GM19099 (cell line): ENCODE results near the gene PIK3R4.

Experiments used
- POLR2A ChIP-seq: IDR thresholded peaks from 3 replicates; pipeline ENCODE4 v1.6.1; 2011; ENCODE audit warnings: low read depth; ENCODE audit not compliant: insufficient read length; ENCODE audit errors: extremely low read depth

Gene PIK3R4

DNA sequence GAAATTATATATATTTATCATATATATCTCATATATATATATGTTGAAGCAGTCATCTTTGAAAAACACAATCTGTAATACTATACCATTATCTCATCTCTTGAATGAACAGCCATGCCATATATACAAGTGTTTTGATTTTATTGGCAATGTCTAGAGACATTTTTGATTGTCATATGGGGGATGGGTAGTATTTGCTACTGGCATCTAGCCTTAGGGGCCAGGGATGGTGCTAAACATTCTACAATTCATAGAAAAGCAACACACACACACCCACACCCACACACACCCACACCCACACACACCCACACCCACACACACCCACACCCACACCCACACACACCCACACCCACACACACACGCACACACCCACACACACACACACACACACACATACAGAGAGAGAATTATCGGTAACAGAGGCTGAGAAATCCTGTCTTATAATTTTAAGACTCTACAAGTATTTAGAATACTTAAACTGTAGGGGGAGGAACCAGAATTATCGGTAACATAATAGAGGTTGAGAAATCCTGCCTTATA lies 11.1 kb upstream of the PIK3R4 start:
- no peak for TF ChIP-seq POLR2A

DNA sequence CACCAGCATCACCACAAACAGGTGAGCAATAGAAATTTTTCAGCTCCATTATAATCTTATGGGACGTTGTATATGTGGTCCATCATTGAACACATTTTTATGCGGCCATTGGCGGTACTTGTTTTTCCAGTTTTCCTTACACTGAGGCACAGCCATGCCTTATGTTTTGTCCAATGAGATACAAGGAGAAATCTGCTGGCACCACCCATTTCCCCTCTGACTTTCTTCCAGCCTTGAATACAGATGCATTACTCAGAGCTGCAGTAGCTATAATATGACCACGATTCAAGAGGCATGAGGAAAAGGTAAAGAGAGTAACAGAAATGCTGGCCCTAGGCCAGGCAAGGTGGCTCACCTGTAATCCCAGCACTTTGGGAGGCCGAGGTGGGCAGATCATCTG lies 9.0 kb upstream of the PIK3R4 start:
- no peak for TF ChIP-seq POLR2A

DNA sequence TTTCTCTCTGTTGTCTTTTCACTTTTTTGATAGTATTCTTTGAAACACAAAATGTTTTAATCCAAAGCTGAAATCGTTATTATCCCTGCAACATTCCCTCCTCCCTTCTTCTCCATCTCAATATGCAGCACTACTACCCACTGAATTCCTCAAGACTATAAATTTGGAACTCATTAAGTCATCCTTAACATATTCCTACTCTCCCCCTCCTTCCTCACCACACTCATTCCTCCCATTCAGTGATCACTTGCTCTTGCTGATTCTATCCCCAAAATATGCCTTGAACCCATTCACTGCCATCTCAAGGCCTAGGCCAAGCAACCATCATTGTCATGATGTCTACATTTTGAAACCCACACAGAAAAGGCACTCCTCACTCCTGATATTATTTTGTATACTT lies 2.4 kb upstream of the PIK3R4 start:
- TF ChIP-seq POLR2A: no peak

DNA sequence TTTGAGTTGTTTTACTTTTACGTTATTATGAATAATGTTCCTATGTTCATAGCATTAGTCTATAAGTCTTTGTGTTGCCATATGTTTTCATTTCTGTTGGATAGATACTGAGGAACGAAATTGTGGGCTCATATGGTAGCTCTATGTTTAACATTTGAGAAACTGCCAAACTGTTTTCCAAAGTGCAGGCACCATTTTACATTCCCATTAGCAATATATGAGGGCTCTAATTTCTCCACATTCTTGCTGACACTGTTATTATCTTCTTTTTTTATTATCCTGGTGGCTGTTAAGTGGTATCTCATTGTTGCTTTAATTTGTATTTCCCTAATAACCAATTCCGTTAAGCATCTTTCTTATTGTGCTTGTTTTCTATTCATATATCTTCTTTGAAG lies 1.8 kb upstream of the PIK3R4 start:
- no peak for TF ChIP-seq POLR2A

DNA sequence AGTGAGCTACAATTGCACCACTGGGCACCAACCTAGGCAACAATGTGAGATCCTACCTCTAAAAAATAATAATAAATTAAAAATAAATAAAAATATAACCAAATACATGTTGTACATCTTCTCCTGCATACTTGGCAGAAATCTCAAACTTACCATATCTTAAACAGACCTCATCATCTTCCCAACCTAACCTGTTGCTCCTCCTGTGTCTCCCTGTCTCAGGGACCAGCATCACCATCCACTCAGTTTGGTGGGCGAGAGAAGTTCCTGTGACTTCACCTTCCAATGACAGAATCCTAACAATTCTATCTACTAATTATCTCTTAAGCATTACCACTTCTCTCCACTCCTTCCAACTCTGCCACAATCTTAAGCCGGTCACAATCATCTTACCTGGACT lies 3.3 kb downstream of the PIK3R4 start:
- no peak for TF ChIP-seq POLR2A

DNA sequence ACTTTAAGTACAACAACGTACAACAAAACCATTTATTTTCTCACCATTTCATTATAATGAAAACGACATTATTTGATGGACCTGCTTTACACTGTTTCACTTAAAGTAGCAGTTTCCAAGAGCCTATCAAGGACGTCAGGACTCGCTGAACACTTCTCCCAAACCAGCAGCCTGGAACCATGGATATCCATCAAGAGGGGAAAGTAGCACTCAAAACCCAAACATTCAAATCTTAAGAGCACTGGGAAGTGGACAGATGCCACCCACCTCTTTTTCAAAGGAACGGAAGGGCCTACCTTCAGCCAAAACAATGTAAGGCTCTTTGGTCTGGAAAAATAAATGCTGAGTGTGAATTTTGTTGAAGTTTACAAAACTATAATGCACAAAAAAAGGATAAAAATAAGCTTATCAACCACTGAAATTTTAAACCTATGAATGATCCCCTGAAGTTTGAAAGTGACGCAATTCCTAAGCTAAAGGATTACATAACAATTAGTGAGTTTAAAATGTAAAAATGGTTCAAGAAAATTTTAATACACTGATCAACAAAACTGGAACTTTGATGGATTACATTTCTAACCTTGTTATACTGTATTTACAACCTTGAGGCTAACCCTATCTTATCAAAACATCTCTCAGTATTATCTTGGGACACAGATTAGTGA lies 4.6 kb downstream of the PIK3R4 start:
- TF ChIP-seq POLR2A: no peak

DNA sequence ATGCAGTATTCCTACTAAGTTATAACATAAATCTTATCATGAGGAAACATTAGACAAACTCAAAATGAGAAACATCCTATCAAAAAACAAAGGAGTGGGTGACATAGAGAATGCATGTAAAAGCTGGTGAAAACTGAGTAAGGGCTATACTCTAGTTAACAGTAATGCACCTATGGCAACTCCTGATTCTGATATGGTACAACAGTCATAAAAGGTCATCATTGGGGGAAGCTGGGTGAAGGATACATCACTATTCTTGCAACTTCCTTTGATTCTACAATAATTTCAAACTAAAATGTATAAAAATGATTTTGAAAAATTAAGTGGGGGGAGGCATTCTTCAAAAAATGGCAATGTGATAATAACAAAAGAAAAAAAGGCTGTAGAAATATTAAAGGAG lies 6.8 kb downstream of the PIK3R4 start:
- TF ChIP-seq POLR2A: no peak

DNA sequence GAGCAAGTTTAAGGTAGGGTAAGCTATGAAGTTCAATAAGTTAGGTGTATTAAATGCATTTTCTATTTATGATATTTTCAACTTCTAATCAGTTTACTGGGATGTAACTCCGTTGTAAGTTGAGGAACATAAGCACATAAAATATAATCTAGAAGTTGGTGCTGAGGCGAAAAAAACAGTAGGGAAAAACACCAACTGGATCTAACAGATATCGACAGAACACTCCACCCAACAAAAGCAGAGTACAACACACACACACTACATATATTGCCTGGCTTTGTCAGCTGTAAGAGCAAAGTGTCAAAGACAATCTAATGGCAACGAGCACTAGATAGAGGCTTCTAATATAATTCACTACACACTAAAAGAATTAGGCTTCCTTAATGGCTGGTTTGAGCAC lies 8.4 kb downstream of the PIK3R4 start:
- no peak for TF ChIP-seq POLR2A

DNA sequence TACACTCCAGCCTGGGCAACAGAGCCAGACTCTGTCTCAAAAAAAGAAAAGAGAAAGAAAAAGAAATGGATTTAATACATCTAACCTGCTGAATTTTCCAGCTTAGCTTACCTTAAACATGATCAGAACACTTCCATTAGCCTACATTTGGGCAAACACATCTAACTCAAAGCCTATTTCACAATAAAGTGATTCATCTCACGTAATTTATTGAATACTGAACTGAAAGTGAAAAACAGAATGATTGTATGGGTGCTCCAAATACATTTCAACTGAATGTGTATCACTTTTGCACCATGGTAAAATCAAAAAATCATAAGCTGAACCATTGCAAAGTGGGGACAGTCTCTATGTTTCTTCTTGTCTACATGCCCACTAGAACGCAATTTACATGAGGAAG lies 9.0 kb downstream of the PIK3R4 start:
- TF ChIP-seq POLR2A: no peak

DNA sequence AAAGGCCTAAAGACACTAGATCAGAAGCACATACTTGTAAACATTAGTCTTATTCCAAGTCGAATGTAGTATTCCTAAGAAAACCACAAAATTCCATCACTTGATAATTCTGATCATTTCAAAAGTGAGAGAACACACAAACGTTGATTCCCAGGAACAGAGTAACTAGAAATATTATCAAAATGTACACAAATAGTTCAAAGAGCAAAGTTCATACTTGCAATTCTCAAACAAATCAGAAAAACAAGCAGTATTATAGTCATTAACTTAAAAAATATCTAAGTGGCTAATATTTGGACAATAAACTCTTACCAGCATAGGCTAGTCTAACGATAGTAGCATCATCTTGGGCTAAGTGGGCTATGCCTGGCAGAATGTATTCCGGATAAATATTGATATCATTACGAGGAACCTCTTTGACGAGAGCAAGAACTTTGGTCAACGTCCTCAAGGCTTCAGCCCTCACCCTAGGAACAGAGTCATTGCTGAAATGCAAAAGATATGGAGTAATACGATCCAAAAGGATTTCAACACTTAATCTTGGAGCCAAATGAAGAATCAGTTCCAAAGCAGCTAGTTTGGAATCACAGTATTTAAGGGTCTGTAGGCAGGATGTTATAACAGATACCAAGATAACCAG lies 13.3 kb downstream of the PIK3R4 start:
- no peak for TF ChIP-seq POLR2A

DNA sequence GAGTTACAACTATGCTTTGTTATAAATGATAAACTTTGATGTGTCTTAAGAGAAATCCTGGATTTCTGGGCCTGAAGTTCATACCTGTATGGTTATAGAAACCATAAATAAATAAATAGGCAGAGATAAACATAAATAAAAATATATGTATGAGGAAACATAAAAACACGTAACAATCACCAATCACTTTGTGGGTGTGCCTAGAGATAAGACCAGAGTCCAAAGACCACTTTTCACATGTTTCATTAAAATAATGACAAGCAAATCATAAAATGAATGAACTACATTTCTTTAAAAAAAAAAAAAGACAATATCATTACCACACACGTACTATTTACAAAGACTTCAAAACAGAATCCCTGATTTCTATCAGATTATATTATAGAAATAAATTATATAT lies 14.1 kb downstream of the PIK3R4 start:
- no peak for TF ChIP-seq POLR2A

DNA sequence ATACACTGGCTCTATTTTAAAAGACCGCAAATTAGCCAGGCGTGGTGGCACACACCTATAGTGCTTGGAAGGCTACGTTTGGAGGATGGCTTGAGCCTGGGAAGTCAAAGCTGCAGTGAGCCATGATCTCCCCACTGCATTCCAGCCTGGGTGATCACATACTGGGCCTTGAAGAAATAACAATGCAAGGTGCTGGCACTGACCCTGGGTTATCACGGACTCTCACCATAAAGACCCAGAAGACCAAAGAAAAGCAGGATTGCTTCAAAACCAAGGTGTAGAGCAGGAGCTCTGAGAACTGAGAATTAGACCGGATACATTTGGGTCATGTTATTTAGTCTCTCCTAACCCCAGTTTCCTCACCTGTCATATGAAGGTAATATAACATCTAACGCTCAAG lies 14.8 kb downstream of the PIK3R4 start:
- no peak for TF ChIP-seq POLR2A

DNA sequence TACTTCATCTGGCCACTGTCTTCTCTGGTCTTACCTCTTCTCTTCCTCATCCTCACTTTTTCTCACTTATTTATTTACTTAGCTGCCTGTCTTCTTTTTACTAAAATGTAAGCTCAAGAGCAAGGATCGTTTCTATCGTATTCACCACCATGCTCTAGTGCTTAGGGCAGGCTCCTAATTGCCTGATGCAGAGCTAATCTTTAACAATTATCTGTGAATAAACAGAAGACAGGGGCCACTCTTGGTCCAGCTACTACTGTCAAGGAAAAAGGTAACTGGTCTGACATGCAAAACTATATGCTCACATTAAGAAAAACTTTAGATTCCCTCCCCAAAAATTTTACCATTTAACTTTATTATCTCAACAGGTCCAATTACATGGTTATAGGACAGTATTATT lies 17.5 kb downstream of the PIK3R4 start:
- no peak for TF ChIP-seq POLR2A

DNA sequence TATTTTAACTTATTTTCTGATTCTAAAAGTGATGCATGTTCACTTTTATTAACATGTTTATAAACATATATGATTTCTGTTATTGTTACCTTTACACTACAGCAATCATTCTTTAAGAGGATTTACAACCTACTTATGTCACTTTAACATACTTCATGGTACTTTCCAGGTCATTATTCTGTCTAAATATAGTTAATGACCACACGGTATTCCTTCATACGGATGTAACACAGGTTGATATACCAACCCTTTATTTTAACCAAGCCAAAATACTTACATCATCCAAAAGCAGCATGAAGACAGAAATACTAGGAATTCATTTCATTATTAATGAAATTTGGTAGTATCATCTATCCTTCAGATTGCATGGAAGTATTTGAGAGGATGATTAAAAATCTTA lies 18.6 kb downstream of the PIK3R4 start:
- TF ChIP-seq POLR2A: no peak

DNA sequence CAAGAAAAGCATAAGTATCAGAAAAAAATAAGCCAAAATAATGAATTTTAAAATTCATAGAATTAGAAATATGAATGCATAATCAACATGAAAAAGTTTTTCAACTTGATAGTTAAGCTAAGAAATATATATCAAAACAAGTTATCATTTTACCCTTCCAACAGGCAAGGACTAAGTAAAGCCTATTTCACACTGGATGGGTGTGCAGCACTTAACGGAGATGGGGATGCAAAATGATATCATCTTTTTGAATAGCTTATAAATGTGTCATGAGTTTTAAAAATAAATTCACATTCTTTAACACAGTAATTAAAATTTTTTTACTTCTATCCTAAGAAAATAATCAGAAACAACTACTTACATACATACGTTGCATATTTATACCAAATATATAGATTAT lies 20.9 kb downstream of the PIK3R4 start:
- no peak for TF ChIP-seq POLR2A

DNA sequence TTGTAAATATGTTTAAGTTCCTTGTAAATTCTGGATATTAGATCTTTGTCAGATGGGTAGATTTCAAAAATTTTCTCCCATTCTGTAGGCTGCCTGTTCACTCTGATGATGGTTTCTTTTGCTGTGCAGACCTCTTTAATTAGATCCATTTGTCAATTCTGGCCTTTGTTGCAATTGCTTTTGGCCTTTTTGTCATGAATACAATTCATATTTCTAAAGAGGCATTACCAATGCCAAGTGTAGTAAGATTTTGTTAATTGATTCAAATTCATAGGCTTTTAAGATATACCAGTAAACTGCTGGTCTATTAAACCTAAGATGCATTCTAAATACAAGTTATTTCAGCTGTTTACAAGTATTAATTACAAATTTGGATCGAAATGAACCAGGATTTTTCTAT lies 31.0 kb downstream of the PIK3R4 start:
- TF ChIP-seq POLR2A: no peak
